Mononuclear cell (primary cell): Measurements from ENCODE around the gene MOG. TPM values are rescaled to one million over a fixed set of nuclear protein-coding genes. Genes with fewer than 3 reads are reported as not detected.
A peak's percentile ranks its signal among the peaks of the same experiment; 100 is the strongest.

Experiments
- H3K27me3 ChIP-seq: 2 replicates; pipeline ENCODE4 v1.6.0; 2011; ENCODE audit warnings: low read length, control low read depth; ENCODE audit not compliant: insufficient read depth
- H3K4me1 ChIP-seq: 2 replicates; pipeline ENCODE4 v1.5.1; 2011; ENCODE audit warnings: mild to moderate bottlenecking, low read length, control low read depth; ENCODE audit not compliant: insufficient read depth
- H3K4me3 ChIP-seq: 2 replicates; pipeline ENCODE4 v1.5.1; 2011; ENCODE audit warnings: mild to moderate bottlenecking, low read length, moderate library complexity
- H3K9me3 ChIP-seq: 2 replicates; pipeline ENCODE4 v1.5.1; 2011; ENCODE audit warnings: low read depth, mild to moderate bottlenecking, control low read depth, low read length
- total RNA-seq: library from RNA; depleted of rRNA; stranded (reverse); fragments of >200 nt; gene quantifications from one replicate; pipeline ENCODE4 v1.2.3, GENCODE V29; 2012

Gene MOG
- total RNA-seq, 1 donor: not detected

GRCh38 chr6:29680416-29680815 lies 23.5 kb downstream of the MOG start:
- Histone ChIP-seq H3K4me1 (no peaks in the 10 kb centered on the region), H3K4me3 (no peak overlapping the region), H3K9me3 (no peaks in the 10 kb centered on the region), H3K27me3 (no peaks in the 10 kb centered on the region)

- no peaks in the 10 kb centered on the region for H3K9me3 ChIP-seq
- no peaks in the 10 kb centered on the region for H3K4me1 ChIP-seq
- H3K27me3 ChIP-seq: no peaks in the 10 kb centered on the region
- H3K4me3 ChIP-seq: no peak within 1 kb of the TSS
Measured at GRCh38 chr6:29680904-29681303, 24.0 kb downstream of the MOG start, which contains the start of gene ZFP57. Gene ZFP57 (minus strand): TSS chr6:29681152. CDS start chr6:29677003, 4,149 bp downstream.

- H3K4me3 ChIP-seq: no peak overlapping the region
- H3K9me3 ChIP-seq: no peaks in the 10 kb centered on the region
- H3K27me3 ChIP-seq: no peaks in the 10 kb centered on the region
- no peaks in the 10 kb centered on the region for H3K4me1 ChIP-seq
Measured at GRCh38 chr6:29681811-29682210, 24.9 kb downstream of the MOG start.

GRCh38 chr6:29685718-29686326 lies 28.9 kb downstream of the MOG start:
- Histone ChIP-seq H3K9me3 (no peaks in the 10 kb centered on the region), H3K4me3 (no peak overlapping the region), H3K27me3 (no peaks in the 10 kb centered on the region), H3K4me1 (no peaks in the 10 kb centered on the region)

- H3K4me3 ChIP-seq: no peak overlapping the region
- H3K9me3 ChIP-seq: no peaks in the 10 kb centered on the region
- no peaks in the 10 kb centered on the region for H3K4me1 ChIP-seq
- H3K27me3 ChIP-seq: no peaks in the 10 kb centered on the region
Measured at GRCh38 chr6:29694637-29695036, 37.7 kb downstream of the MOG start.

- Histone ChIP-seq H3K9me3 (no peaks in the 10 kb centered on the region), H3K4me3 (no peak overlapping the region), H3K27me3 (peaks cover 3% of the 10 kb centered on the region), H3K4me1 (no peaks in the 10 kb centered on the region)
Measured at GRCh38 chr6:29696147-29697125, 39.5 kb downstream of the MOG start.

GRCh38 chr6:29702519-29703103 lies 45.7 kb downstream of the MOG start:
- Histone ChIP-seq H3K9me3 (no peaks in the 10 kb centered on the region), H3K27me3 (peaks cover 10% of the 10 kb centered on the region), H3K4me3 (no peak overlapping the region), H3K4me1 (peaks cover 8% of the 10 kb centered on the region)

- H3K27me3 ChIP-seq: peaks cover 9% of the 10 kb centered on the region
- no peak overlapping the region for H3K4me3 ChIP-seq
- H3K9me3 ChIP-seq: no peaks in the 10 kb centered on the region
- H3K4me1 ChIP-seq: peaks cover 34% of the 10 kb centered on the region
Measured at GRCh38 chr6:29705389-29706231, 48.7 kb downstream of the MOG start.

GRCh38 chr6:29708432-29709179 lies 51.7 kb downstream of the MOG start:
- Histone ChIP-seq H3K27me3 (no peaks in the 10 kb centered on the region), H3K4me1 (peaks cover 36% of the 10 kb centered on the region), H3K4me3 (no peak overlapping the region), H3K9me3 (no peaks in the 10 kb centered on the region)

- Histone ChIP-seq H3K9me3 (no peaks in the 10 kb centered on the region), H3K27me3 (no peaks in the 10 kb centered on the region), H3K4me1 (peaks cover 36% of the 10 kb centered on the region), H3K4me3 (peak overlapping the region; percentile 3)
Measured at GRCh38 chr6:29709188-29709587, 52.3 kb downstream of the MOG start.

- Histone ChIP-seq H3K4me1 (peaks cover 34% of the 10 kb centered on the region), H3K9me3 (no peaks in the 10 kb centered on the region), H3K4me3 (no peak overlapping the region), H3K27me3 (no peaks in the 10 kb centered on the region)
Measured at GRCh38 chr6:29710281-29710941, 53.5 kb downstream of the MOG start.

GRCh38 chr6:29720863-29721262 lies 64.0 kb downstream of the MOG start:
- Histone ChIP-seq H3K4me1 (peaks cover 30% of the 10 kb centered on the region), H3K9me3 (no peaks in the 10 kb centered on the region), H3K27me3 (no peaks in the 10 kb centered on the region), H3K4me3 (no peak overlapping the region)
